Common myeloid progenitor, CD34-positive (primary cell): Measurements from ENCODE around the gene DIP2C.

Experiments used
- CTCF ChIA-PET: fragments of 350-600 bp; sonication (Branson Sonifier 250); formaldehyde crosslinking; loops from one replicate; lab custom pipeline; 2021; ENCODE audit warnings: antibody characterized with exemption; lab: Charles Lee
- POLR2A ChIA-PET: fragments of 350-600 bp; sonication (Branson Sonifier 250); formaldehyde crosslinking; loops from one replicate; lab custom pipeline; 2021; ENCODE audit warnings: antibody characterized with exemption; lab: Charles Lee
- DNase-seq, 3 donors: peaks; one replicate each; pipeline versions ENCODE4 v3.0.0 to v3.0.0-alpha.2; 2013
- H3K27ac ChIP-seq, 2 experiments: 1 replicate in 1 of 2; 2 replicates in 1 of 2; pipeline ENCODE4 v1.7.0; 2013; ENCODE audit warnings: inconsistent platforms in 2 of 2, low read length in 2 of 2, mild to moderate bottlenecking in 2 of 2, low read depth in 1 of 2, moderate library complexity in 1 of 2; ENCODE audit not compliant: severe bottlenecking in 2 of 2, insufficient read depth in 1 of 2, poor library complexity in 1 of 2
- H3K27me3 ChIP-seq, 5 experiments: replicated peaks in 2 of 5; 1 replicate in 3 of 5; 2 replicates in 2 of 5; pipeline versions ENCODE4 v1.6.1 to v1.7.0; 2013; ENCODE audit warnings: low read length in 4 of 5, mild to moderate bottlenecking in 2 of 5, moderate library complexity in 2 of 5, inconsistent platforms in 1 of 5; ENCODE audit not compliant: insufficient read depth in 5 of 5, control insufficient read depth in 4 of 5
- H3K36me3 ChIP-seq, 4 experiments: 1 replicate in 2 of 4; 2 replicates in 2 of 4; pipeline versions ENCODE4 v1.6.1 to v1.7.0; 2013; ENCODE audit warnings: low read length in 3 of 4, control low read depth in 1 of 4, mild to moderate bottlenecking in 1 of 4; ENCODE audit not compliant: control insufficient read depth in 4 of 4, insufficient read depth in 4 of 4
- H3K4me1 ChIP-seq, 4 experiments: 1 replicate in 3 of 4; 2 replicates in 1 of 4; pipeline versions ENCODE4 v1.6.1 to v1.7.1; 2013; ENCODE audit warnings: low read length in 3 of 4, mild to moderate bottlenecking in 3 of 4, control low read depth in 1 of 4, inconsistent platforms in 1 of 4, moderate library complexity in 1 of 4; ENCODE audit not compliant: control insufficient read depth in 4 of 4, insufficient read depth in 4 of 4; ENCODE audit errors: control extremely low read depth in 1 of 4
- H3K4me3 ChIP-seq, 7 experiments: 1 replicate in 4 of 7; 2 replicates in 3 of 7; pipeline versions ENCODE4 v1.5.1 to v1.7.0; 2013; ENCODE audit warnings: mild to moderate bottlenecking in 7 of 7, low read length in 6 of 7, moderate library complexity in 6 of 7, inconsistent platforms in 2 of 7, low read depth in 2 of 7, control low read depth in 1 of 7; ENCODE audit not compliant: insufficient read depth in 4 of 7, control insufficient read depth in 1 of 7; ENCODE audit errors: extremely low read depth in 1 of 7
- H3K9me3 ChIP-seq, 5 experiments: 1 replicate in 4 of 5; 2 replicates in 1 of 5; pipeline versions ENCODE4 v1.6.1 to v1.7.1; 2013; ENCODE audit warnings: low read length in 4 of 5, mild to moderate bottlenecking in 2 of 5, inconsistent platforms in 1 of 5, low read depth in 1 of 5, moderate library complexity in 1 of 5; ENCODE audit not compliant: control insufficient read depth in 4 of 5, insufficient read depth in 2 of 5; ENCODE audit errors: control extremely low read depth in 1 of 5
- WGBS: methylation state at CpG from one replicate; pipeline ENCODE4 v1.1.5; 2013; ENCODE audit not compliant: insufficient coverage; 5-methylcytosine and 5-hydroxymethylcytosine counted together

The DIP2C gene

DNA sequence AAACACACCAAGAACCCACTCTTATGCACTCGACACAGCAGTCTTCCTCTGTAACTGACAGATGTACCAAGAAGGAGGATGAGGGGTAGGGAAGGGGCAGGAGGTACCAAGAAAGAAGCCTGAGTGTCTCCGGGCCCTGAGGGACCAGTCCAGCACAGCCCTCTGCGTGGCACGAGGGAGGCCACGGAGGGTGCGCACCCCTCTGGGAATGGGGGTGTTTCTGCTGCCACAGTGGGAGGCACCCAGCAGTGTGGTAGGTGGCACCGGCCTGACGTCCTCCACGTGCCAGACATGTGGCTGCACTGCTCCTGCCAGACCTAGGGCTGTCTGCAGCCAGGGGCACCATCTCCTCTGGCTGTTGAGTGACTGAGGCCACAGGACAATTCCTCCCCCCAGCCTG lies 399.9 kb downstream of the DIP2C start:
- CTCF ChIA-PET = no interaction called here
- H3K36me3 ChIP-seq = no peaks in the 10 kb centered on the region
- WGBS = 99% methylated on average over 9 of the region's 9 CpGs
- no peaks in the 10 kb centered on the region for H3K9me3 ChIP-seq
- POLR2A ChIA-PET = no interaction called here
- no peak overlapping the region for H3K4me3 ChIP-seq
- no peak overlapping the region for H3K27ac ChIP-seq
- no peak for DNase-seq
- H3K4me1 ChIP-seq = no peaks in the 10 kb centered on the region
- H3K27me3 ChIP-seq = peaks cover 0 to 8% (median 7%) of the 10 kb centered on the region in 5 experiments

DNA sequence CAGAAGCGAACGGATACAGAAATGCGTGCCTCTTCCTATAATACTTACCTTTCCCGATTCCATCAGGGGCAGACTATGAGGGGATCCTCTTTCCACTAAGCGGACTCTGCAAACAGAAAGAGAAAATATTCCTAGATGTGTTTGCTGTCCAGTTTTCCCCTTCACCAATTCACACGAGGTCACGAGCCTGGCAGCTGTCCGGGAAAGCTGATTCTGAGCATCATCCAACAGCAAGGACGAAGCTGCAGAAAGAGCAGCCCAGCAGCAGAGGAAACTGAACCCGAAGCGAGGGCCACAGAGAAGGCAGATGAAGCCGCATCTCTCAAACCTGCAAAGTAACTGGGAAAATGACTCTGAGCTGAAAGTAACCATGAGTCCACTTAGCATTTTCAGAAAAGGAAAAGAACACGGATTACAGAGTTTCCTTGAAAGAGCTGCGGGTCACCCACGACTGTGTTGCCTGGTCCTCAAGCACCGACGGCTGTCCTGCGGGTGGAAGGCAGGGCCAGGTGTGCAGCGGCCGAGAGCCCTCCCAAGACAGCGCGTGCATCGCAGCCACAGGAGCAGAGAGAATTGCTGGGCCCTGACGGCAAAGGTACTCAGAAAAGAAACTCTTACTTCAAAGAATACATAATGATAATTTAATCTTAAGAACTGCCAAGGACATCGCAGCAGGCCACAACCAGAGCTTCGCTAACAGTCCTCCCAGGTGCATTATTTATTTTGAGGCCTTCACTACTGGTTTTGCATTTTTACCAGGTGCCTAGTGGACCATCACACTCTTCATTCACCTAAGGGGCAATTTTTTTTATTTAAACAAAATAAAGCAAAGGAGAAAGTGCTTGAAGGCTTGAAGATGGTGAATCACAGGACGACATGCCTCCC lies 400.9 kb downstream of the DIP2C start:
- H3K4me1 ChIP-seq = no peaks in the 10 kb centered on the region

DNA sequence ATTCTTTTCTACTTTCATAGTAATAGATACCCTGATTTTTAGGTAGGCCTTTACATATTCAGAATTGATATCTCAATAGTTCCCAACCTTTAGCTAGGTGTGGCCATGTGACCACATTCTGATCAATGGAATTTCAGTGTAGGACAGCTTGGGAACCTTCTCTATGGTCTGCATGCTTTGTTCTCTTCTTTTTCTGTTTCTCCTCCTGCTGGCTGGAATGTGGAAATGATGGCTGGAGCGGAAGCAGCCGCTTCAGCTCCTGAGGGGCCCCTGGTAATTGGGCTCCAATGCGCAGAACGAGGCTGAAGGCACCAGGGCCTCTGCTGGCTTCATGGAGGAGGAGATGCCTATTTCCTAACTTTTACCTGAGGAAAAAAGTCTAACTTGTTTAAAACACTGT lies 401.7 kb downstream of the DIP2C start:
- CTCF ChIA-PET = no interaction called here
- Histone ChIP-seq H3K27ac (no peak overlapping the region), H3K27me3 (peaks cover 0 to 8% (median 6%) of the 10 kb centered on the region in 5 experiments), H3K9me3 (no peaks in the 10 kb centered on the region), H3K4me3 (no peak overlapping the region), H3K36me3 (no peaks in the 10 kb centered on the region), H3K4me1 (peaks cover 0 to under 1% (median 0%) of the 10 kb centered on the region in 4 experiments)
- no peak for DNase-seq
- 91% methylated on average over 4 of the region's 4 CpGs for WGBS
- POLR2A ChIA-PET = no interaction called here

More for the DNA sequence above, 400.9 kb downstream of the DIP2C start:
- ChIA-PET CTCF (no interaction called here), POLR2A (no interaction called here)
- Histone ChIP-seq H3K27me3 (peaks cover 0 to 8% (median 7%) of the 10 kb centered on the region in 5 experiments), H3K27ac (no peak overlapping the region), H3K36me3 (no peaks in the 10 kb centered on the region), H3K4me3 (no peak overlapping the region), H3K9me3 (no peaks in the 10 kb centered on the region)
- DNase-seq = no peak
- 96% methylated on average over 17 of the region's 27 CpGs for WGBS

DNA sequence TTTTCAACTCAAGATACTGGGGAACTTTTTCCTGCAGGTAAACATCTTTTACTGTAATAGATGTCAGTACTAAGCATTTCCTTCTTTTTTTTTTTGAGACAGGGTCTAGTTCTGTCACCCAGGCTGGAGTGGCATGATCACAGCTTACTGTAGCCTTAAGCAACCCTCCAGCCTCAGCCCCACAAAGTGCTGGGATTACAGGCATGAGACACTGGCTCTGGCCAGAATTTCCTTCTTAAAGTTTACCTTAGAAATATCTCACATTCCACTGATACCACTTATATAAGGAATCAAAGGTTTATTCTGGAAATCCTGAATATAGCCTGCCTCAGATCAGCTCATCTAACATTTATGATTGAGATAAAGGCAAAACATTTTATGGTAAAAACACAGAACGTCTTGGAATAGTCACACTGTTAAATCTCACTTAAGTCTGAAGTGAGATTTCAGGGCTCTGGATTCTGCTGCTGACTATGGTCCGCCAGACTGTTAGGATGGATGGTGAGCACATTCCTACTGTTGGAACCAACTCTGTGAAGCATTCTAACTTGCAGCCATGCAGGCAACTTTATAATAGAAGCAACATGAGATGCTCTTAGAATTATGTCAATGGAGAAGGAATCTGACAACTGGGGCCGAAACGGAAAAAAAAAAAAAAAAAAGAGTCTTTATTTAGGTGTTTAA lies 402.3 kb downstream of the DIP2C start:
- H3K9me3 ChIP-seq = no peaks in the 10 kb centered on the region
- H3K36me3 ChIP-seq = no peaks in the 10 kb centered on the region
- POLR2A ChIA-PET = no interaction called here
- H3K27ac ChIP-seq = no peak overlapping the region
- peaks cover 0 to 5% (median 0%) of the 10 kb centered on the region in 5 experiments for H3K27me3 ChIP-seq
- WGBS = 92% methylated on average over 2 of the region's 4 CpGs
- no peak for DNase-seq
- CTCF ChIA-PET = no interaction called here
- H3K4me3 ChIP-seq = no peak overlapping the region
- peaks cover 0 to 4% (median 0%) of the 10 kb centered on the region in 4 experiments for H3K4me1 ChIP-seq

DNA sequence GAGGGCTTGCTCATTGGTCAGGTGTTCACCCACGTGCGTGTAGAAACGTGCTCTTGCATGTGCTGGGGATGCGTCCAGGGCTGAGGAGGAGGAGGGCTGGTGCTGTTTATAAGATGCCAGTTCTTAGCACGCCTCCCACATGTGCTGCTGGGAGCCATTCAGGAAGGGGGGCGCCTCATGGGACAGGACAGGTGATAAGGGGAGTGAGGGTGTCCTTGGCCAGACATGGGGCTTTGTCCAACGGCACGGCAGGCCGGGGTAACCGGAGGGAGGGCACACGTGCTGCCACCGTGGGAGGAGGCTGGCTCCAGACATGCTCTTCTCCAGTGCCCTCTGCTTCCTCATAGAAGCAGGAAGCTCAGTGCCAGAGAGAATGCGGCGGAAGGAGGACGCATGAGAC lies 404.3 kb downstream of the DIP2C start:
- peaks cover 0 to 3% (median 0%) of the 10 kb centered on the region in 5 experiments for H3K27me3 ChIP-seq
- H3K36me3 ChIP-seq = no peaks in the 10 kb centered on the region
- H3K4me1 ChIP-seq = peaks cover 0 to 4% (median 0%) of the 10 kb centered on the region in 4 experiments
- ChIA-PET CTCF (no interaction called here), POLR2A (no interaction called here)
- no peak overlapping the region for H3K27ac ChIP-seq
- DNase-seq = no peak
- no peaks in the 10 kb centered on the region for H3K9me3 ChIP-seq
- 91% methylated on average over 14 of the region's 15 CpGs for WGBS
- no peak overlapping the region for H3K4me3 ChIP-seq

DNA sequence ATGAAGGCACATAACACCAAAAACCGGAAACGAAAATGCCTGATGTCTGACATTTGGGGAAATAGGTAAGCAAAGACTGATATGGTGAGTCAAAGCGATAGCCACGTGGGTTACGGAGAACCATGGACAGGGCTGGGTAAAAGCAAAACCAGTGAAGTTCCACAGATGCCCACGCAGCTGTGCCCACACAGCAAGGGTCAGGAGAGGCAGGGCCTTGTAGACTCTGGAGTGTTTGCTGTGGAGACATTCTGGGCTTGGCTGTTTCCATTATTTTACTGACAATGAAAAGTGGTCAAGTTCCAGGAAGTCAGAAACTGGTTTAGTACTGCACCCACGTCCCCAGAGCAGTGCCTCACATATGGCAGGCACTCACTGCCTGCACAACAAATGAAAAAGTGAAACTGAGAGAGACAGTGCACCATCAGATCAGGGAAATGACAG lies 405.5 kb downstream of the DIP2C start:
- ChIA-PET POLR2A (no interaction called here), CTCF (no interaction called here)
- Histone ChIP-seq H3K27ac (no peak overlapping the region), H3K4me1 (peaks cover 0 to 4% (median 0%) of the 10 kb centered on the region in 4 experiments), H3K9me3 (no peaks in the 10 kb centered on the region), H3K4me3 (no peak overlapping the region), H3K36me3 (no peaks in the 10 kb centered on the region), H3K27me3 (peaks cover 0 to 4% (median 0%) of the 10 kb centered on the region in 5 experiments)
- no peak for DNase-seq
- 92% methylated on average over 7 of the region's 7 CpGs for WGBS

DNA sequence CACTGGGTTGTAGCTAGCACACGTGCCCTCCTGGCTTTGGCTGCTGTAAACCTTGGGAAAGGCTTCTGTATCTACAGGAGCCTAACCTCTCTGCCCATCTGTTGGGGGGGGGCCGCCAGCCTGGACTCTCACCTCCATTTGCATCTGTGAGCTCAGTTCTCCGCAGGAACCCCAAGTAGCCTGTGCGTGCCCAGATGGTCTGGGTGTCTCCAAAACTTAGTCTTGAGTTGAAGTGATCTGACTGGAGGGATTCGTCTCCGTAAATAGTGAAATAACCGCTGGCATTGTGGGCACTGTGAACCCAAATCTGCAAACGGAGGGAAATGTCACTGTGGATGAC lies 406.4 kb downstream of the DIP2C start:
- Histone ChIP-seq H3K4me3 (no peak overlapping the region), H3K36me3 (no peaks in the 10 kb centered on the region), H3K27ac (no peak overlapping the region), H3K27me3 (peaks cover 0 to 4% (median 0%) of the 10 kb centered on the region in 5 experiments), H3K9me3 (no peaks in the 10 kb centered on the region), H3K4me1 (peaks cover 0 to 4% (median 0%) of the 10 kb centered on the region in 4 experiments)
- ChIA-PET CTCF (no interaction called here), POLR2A (no interaction called here)
- no peak for DNase-seq
- WGBS = 98% methylated on average over 8 of the region's 8 CpGs
